ENCODE results near the gene SRSF6.

SRSF6 gene

DNA sequence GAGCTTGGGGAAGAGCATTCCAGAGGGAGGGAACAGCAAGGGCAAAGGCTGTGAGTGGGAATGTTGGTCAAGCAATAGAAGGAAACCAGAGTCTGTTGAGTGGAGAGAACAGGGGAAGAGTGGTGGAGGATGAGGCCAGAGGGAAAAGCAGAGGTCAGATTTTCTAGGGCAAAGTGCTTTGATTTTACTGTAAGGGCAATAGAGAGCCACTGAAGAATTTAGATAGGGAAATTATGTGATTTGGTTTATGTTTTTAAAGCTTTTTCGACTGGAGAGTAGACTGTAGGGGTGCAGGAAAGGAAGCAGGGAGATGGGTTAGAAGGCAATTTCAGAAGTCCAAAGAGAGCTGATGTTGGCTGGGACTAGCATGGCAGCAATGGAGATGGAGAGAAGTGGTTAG is 54.2 kb downstream of the SRSF6 start:
- POLR2A ChIA-PET (ENCODE audit: low non-redundant PET), result interaction anchor here (0.7 kb wide), 1 partner anchor 16 kb away, joined by 3 read pairs; no protein-coding TSS in a partner anchor
- DNase-seq (ENCODE audit: low spot score), result no peak
- CTCF ChIA-PET, result no interaction called here
- no peak overlapping the region for H3K27ac ChIP-seq
- TF ChIP-seq, protein P1, sequence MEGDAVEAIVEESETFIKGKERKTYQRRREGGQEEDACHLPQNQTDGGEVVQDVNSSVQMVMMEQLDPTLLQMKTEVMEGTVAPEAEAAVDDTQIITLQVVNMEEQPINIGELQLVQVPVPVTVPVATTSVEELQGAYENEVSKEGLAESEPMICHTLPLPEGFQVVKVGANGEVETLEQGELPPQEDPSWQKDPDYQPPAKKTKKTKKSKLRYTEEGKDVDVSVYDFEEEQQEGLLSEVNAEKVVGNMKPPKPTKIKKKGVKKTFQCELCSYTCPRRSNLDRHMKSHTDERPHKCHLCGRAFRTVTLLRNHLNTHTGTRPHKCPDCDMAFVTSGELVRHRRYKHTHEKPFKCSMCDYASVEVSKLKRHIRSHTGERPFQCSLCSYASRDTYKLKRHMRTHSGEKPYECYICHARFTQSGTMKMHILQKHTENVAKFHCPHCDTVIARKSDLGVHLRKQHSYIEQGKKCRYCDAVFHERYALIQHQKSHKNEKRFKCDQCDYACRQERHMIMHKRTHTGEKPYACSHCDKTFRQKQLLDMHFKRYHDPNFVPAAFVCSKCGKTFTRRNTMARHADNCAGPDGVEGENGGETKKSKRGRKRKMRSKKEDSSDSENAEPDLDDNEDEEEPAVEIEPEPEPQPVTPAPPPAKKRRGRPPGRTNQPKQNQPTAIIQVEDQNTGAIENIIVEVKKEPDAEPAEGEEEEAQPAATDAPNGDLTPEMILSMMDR (conservative IDR thresholded peaks at IDR 0.05; ENCODE audit: low read depth), result no peak

- H3K27ac ChIP-seq, result peak overlapping the region; percentile 67
- ChIA-PET CTCF (interaction anchor here (0.6 to 2.4 kb wide), 2 partner anchors 10 to 25 kb away, joined by 3 to 9 read pairs; no protein-coding TSS in a partner anchor), POLR2A (ENCODE audit: low non-redundant PET) (interaction anchor here (0.9 to 1.8 kb wide), 2 partner anchors 22 to 56 kb away, joined by 3 to 5 read pairs; no protein-coding TSS in a partner anchor)
These were observed 55.8 kb downstream of the SRSF6 start for GRCh38 chr20:43513372-43513930.

More at GRCh38 chr20:43513372-43513930, 55.8 kb downstream of the SRSF6 start:
- DNase-seq (ENCODE audit: low spot score), result peak; percentile 51
- TF ChIP-seq, protein P1 (conservative IDR thresholded peaks at IDR 0.05; ENCODE audit: low read depth), result no peak
